Measurements from ENCODE around the gene BTBD9.

Gene BTBD9

GRCh38 chr6:38345586-38345985 is 294.1 kb downstream of the BTBD9 start:
- no peak for DNase-seq (ENCODE audit: low spot score)

- no peak for DNase-seq (ENCODE audit: low spot score)
Measured at GRCh38 chr6:38341496-38341895, 298.2 kb downstream of the BTBD9 start.

- DNase-seq (ENCODE audit: low spot score): no peak
Measured at GRCh38 chr6:38339914-38340313, 299.8 kb downstream of the BTBD9 start.

GRCh38 chr6:38337819-38338465 is 301.8 kb downstream of the BTBD9 start:
- peak; percentile 65 for DNase-seq (ENCODE audit: low spot score)

GRCh38 chr6:38336922-38337321 is 302.8 kb downstream of the BTBD9 start:
- DNase-seq (ENCODE audit: low spot score): no peak

GRCh38 chr6:38326837-38327236 is 312.9 kb downstream of the BTBD9 start:
- DNase-seq (ENCODE audit: low spot score): no peak

GRCh38 chr6:38323216-38323615 is 316.5 kb downstream of the BTBD9 start:
- no peak for DNase-seq (ENCODE audit: low spot score)

- DNase-seq (ENCODE audit: low spot score): no peak
Measured at GRCh38 chr6:38322138-38322537, 317.6 kb downstream of the BTBD9 start.

- DNase-seq (ENCODE audit: low spot score): no peak
Measured at GRCh38 chr6:38320843-38321242, 318.9 kb downstream of the BTBD9 start.

GRCh38 chr6:38320358-38320757 is 319.4 kb downstream of the BTBD9 start:
- DNase-seq (ENCODE audit: low spot score): no peak

GRCh38 chr6:38319256-38320212 is 320.2 kb downstream of the BTBD9 start:
- DNase-seq (ENCODE audit: low spot score): no peak

GRCh38 chr6:38316099-38316868 is 323.4 kb downstream of the BTBD9 start:
- no peak for DNase-seq (ENCODE audit: low spot score)

GRCh38 chr6:38311201-38311600 is 328.5 kb downstream of the BTBD9 start:
- DNase-seq (ENCODE audit: low spot score): no peak

GRCh38 chr6:38310061-38310460 is 329.7 kb downstream of the BTBD9 start:
- no peak for DNase-seq (ENCODE audit: low spot score)

- DNase-seq (ENCODE audit: low spot score): no peak
Measured at GRCh38 chr6:38307740-38308139, 332.0 kb downstream of the BTBD9 start.

GRCh38 chr6:38306931-38307330 is 332.8 kb downstream of the BTBD9 start:
- no peak for DNase-seq (ENCODE audit: low spot score)

- DNase-seq (ENCODE audit: low spot score): no peak
Measured at GRCh38 chr6:38305995-38306681, 333.6 kb downstream of the BTBD9 start.

- no peak for DNase-seq (ENCODE audit: low spot score)
Measured at GRCh38 chr6:38302838-38303237, 336.9 kb downstream of the BTBD9 start.

GRCh38 chr6:38302081-38302480 is 337.6 kb downstream of the BTBD9 start:
- DNase-seq (ENCODE audit: low spot score): no peak

- DNase-seq (ENCODE audit: low spot score): no peak
Measured at GRCh38 chr6:38290133-38290799, 349.5 kb downstream of the BTBD9 start.

GRCh38 chr6:38287487-38287886 is 352.2 kb downstream of the BTBD9 start:
- no peak for DNase-seq (ENCODE audit: low spot score)
